BLaER1 treated with 17β-estradiol and CSF1 and Interleukin-3, amounts not matched to agents 10 nM and 100 nM (cell line): ENCODE measurements around the gene CDHR5.

ENCODE experiments used
- H3K27ac ChIP-seq, 11 experiments: shearing (Covaris generic); formaldehyde crosslinking; 2 replicates each; pipeline ENCODE4 v1.8.1; 2022
- H3K27me3 ChIP-seq, 11 experiments: shearing (Covaris generic); formaldehyde crosslinking; 2 replicates each; pipeline ENCODE4 v1.8.1; 2022
- H3K36me3 ChIP-seq, 11 experiments: shearing (Covaris generic); formaldehyde crosslinking; 2 replicates each; pipeline ENCODE4 v1.8.1; 2022
- H3K4me1 ChIP-seq, 10 experiments: shearing (Covaris generic); formaldehyde crosslinking; 2 replicates each; pipeline ENCODE4 v1.8.1; 2022
- H3K4me2 ChIP-seq, 11 experiments: shearing (Covaris generic); formaldehyde crosslinking; 2 replicates each; pipeline ENCODE4 v1.8.1; 2022
- H3K4me3 ChIP-seq, 10 experiments: shearing (Covaris generic); formaldehyde crosslinking; 2 replicates each; pipeline ENCODE4 v1.8.1; 2022
- H3K9ac ChIP-seq, 11 experiments: shearing (Covaris generic); formaldehyde crosslinking; 2 replicates each; pipeline ENCODE4 v1.8.1; 2022
- H3K9me3 ChIP-seq, 11 experiments: shearing (Covaris generic); formaldehyde crosslinking; replicated peaks in 1 of 11; 2 replicates each; pipeline ENCODE4 v1.8.1; 2022
- H4K20me1 ChIP-seq, 11 experiments: shearing (Covaris generic); formaldehyde crosslinking; 2 replicates each; pipeline ENCODE4 v1.8.1; 2022
- Cebpa-rat ChIP-seq, 11 experiments: shearing (Covaris generic); IDR thresholded peaks; 2 replicates each; pipeline ENCODE4 v1.8.1; 2022

The CDHR5 gene

DNA sequence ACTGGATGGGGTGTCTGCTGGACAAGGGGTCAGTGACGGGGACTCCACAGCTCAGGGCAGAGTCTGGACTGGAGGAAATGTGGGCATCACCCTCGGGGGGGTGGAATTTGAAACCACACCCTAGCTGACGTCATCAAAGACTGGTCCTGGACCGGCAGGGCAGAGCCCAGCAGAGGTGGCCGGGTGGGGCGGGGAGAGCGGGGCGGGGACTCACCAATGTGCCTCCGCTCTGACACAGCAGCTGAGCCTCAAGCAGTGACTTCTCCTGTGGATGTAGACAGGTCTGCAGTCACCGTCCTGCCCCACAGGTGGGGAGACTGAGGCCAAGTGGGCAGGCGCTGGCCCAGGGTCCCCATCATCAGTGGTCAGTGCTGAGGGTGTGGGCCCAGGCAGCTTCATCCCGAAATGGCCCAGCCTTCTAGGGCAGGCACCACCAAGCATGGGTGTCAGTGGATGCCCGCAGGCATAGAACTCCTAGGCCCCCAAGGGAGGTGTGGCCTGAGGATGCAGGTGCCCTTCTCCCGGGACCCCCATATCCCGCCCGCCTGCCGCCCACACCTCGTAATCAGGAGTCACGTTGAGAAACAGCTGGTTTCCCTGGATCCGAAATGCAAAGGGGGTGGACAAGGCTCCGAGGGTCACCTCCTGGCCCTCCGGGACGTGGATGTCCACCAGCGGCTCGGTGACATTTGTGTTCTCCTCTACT is 603 bp downstream of the CDHR5 start:
- no peak overlapping the region for H3K27ac ChIP-seq
- no peak for TF ChIP-seq Cebpa-rat (IDR thresholded peaks at IDR 0.05)
- no peak overlapping the region for H3K9ac ChIP-seq

DNA sequence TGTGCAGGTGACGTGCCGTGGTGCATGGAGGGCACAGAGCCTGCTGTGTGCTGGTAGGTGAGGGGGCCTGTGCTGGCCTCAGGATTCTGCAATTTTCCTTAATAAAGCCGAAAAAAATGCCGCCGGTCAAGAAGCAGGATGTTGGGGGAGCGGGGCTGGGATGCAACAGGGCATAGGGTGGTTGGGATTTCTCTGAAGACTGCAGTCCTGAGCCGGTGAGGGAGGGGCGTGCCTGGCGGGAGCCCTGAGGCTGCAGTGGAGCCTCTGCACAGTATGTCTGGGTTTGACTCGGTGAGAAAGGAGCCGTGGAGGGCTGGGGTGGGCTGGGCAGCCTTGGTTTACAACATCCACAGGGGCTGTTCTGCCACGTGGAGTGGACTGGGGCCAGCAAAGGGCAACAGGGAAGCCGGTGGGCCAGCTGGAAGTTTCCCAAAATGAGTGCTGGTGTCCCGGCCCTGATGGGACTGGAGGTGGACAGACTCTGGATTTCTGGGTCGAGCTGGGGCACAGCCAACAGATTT is 1.3 kb downstream of the CDHR5 start:
- Histone ChIP-seq H3K4me2 (no peak overlapping the region), H3K36me3 (peaks cover 0 to 15% (median 4%) of the 10 kb centered on the region in 11 experiments; a peak in 8 of 22 replicates), H3K9ac (no peak overlapping the region), H3K4me3 (no peak overlapping the region), H3K27me3 (peaks cover 32 to 43% (median 40%) of the 10 kb centered on the region in 11 experiments), H3K9me3 (peaks cover 0 to 8% (median 4%) of the 10 kb centered on the region in 11 experiments; a peak in 5 of 22 replicates), H3K27ac (no peak overlapping the region), H4K20me1 (peaks cover 15 to 81% (median 26%) of the 10 kb centered on the region in 11 experiments; a peak in 19 of 22 replicates), H3K4me1 (peaks cover 18 to 28% (median 20%) of the 10 kb centered on the region in 10 experiments)
- no peak for TF ChIP-seq Cebpa-rat (IDR thresholded peaks at IDR 0.05)

More for the DNA sequence above, 603 bp downstream of the CDHR5 start:
- peaks cover 0 to 9% (median 0%) of the 10 kb centered on the region in 11 experiments; a peak in 4 of 22 replicates for H3K36me3 ChIP-seq
- no peak overlapping the region for H3K4me2 ChIP-seq
- peaks cover 25 to 36% (median 28%) of the 10 kb centered on the region in 10 experiments for H3K4me1 ChIP-seq
- H3K27me3 ChIP-seq, result peaks cover 33 to 51% (median 45%) of the 10 kb centered on the region in 11 experiments
- H3K9me3 ChIP-seq, result peaks cover 0 to 8% (median 4%) of the 10 kb centered on the region in 11 experiments; a peak in 5 of 22 replicates
- peaks cover 19 to 79% (median 33%) of the 10 kb centered on the region in 11 experiments; a peak in 20 of 22 replicates for H4K20me1 ChIP-seq
- H3K4me3 ChIP-seq, result no peak overlapping the region

DNA sequence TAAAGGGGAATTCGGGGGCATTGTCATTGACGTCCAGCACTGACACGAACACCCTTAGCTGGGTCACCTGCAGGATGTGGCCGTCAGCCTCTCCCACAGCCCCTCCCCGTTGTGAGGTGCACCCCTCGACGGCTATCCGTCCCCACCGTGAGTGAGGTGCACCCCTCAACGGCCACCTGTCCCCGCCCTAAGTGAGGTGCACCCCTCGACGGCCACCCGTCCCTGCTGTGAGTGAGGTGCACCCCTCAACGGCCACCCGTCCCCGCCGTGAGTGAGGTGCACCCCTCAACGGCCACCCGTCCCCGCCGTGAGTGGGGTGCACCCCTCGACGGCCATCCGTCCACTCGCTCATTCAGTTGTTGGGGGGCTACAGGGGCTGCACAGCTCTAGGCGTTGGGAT is 2.9 kb downstream of the CDHR5 start:
- H3K36me3 ChIP-seq, result peaks cover 0 to 22% (median 10%) of the 10 kb centered on the region in 11 experiments; a peak in 10 of 22 replicates
- peaks cover 16 to 29% (median 17%) of the 10 kb centered on the region in 10 experiments for H3K4me1 ChIP-seq
- H4K20me1 ChIP-seq, result peaks cover 12 to 73% (median 20%) of the 10 kb centered on the region in 11 experiments; a peak in 16 of 22 replicates
- peaks cover 21 to 29% (median 27%) of the 10 kb centered on the region in 11 experiments for H3K27me3 ChIP-seq
- H3K4me2 ChIP-seq, result no peak overlapping the region
- no peak for TF ChIP-seq Cebpa-rat (IDR thresholded peaks at IDR 0.05)
- no peak overlapping the region for H3K4me3 ChIP-seq
- no peaks in the 10 kb centered on the region for H3K9me3 ChIP-seq
- no peak overlapping the region for H3K9ac ChIP-seq
- H3K27ac ChIP-seq, result no peak overlapping the region

DNA sequence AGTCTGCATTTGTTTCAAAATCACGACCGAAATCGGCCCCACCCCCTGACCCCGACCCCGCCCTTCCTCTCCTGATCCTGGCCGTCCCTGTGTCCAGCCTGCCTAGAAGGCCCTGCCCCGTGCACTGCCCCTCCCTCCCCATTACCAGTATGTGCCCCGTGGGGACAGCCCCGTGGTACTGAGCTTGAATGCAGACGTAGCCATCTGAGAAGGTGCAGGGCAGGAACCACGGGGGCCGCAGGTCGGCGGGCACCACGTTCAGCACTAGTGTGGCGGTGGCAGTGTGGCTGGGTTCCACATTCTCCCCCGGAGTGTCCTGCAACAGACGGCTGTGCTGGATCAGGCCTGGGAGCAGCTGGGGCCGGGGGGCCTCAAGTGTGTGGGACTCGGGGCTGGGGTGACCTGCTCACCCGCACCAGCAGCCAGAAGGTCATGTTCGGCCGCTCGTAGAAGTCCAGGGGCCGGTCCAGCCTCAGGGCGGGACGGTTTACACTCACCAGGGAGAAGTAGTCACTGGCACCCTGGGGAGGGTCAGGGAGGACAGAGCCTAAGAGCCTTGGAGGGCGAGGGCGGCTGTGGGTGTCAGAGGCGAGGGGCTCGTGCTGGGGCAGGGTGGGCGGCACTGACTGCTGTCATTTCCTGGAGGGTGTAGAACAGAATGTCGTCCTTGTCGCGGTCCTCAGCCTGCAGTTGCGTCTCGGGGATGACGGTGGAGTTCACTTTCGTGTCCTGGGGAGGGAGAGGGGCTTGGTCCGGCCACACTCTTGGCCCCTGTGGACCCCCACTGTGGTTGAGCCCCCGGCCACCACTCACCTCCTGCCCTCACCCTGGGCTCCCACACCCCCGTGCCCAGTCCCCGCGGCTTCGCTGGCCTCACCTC is 3.6 kb downstream of the CDHR5 start:
- Histone ChIP-seq H3K36me3 (peaks cover 0 to 22% (median 10%) of the 10 kb centered on the region in 11 experiments; a peak in 10 of 22 replicates), H3K27ac (no peak overlapping the region), H3K9ac (no peak overlapping the region), H3K4me3 (no peak overlapping the region), H3K4me2 (peak overlapping the region in 2 of 11 experiments; percentile 48 to 57; a peak in 4 of 22 replicates), H3K4me1 (peaks cover 22 to 36% (median 23%) of the 10 kb centered on the region in 10 experiments), H3K27me3 (peaks cover 14 to 23% (median 21%) of the 10 kb centered on the region in 11 experiments), H4K20me1 (peaks cover 12 to 74% (median 20%) of the 10 kb centered on the region in 11 experiments; a peak in 16 of 22 replicates), H3K9me3 (no peaks in the 10 kb centered on the region)
- TF ChIP-seq Cebpa-rat (IDR thresholded peaks at IDR 0.05), result no peak

DNA sequence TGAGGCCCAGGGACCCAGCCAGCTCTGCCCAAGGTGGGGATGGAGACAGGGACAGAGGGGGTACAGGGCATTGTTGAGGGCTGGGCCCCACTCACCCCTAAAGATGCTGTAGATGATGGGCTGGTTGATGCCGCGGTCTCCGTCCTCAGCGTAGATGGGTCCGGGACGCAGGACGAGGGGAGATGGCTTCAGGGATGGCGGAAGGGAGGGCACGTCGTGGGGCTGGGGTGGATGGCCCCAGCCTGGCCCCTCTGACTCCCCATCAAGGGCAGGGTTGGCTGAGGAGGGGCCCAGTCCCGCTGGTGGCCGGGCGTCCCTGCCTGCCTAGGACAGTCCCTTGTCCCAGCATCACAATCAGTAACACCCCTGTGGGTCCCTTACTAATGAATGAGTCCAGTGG is 4.6 kb downstream of the CDHR5 start:
- peaks cover 17 to 34% (median 22%) of the 10 kb centered on the region in 10 experiments for H3K4me1 ChIP-seq
- H3K36me3 ChIP-seq, result peaks cover 0 to 22% (median 10%) of the 10 kb centered on the region in 11 experiments; a peak in 11 of 22 replicates
- TF ChIP-seq Cebpa-rat (IDR thresholded peaks at IDR 0.05), result no peak
- H3K9ac ChIP-seq, result no peak overlapping the region
- H3K27ac ChIP-seq, result no peak overlapping the region
- H3K4me3 ChIP-seq, result no peak overlapping the region
- H4K20me1 ChIP-seq, result peaks cover 7 to 68% (median 17%) of the 10 kb centered on the region in 11 experiments; a peak in 20 of 22 replicates
- H3K9me3 ChIP-seq, result no peaks in the 10 kb centered on the region
- peaks cover 5 to 14% (median 11%) of the 10 kb centered on the region in 11 experiments for H3K27me3 ChIP-seq
- H3K4me2 ChIP-seq, result peak overlapping the region in 4 of 11 experiments; percentile 18 to 57 (median 40); a peak in 5 of 22 replicates

DNA sequence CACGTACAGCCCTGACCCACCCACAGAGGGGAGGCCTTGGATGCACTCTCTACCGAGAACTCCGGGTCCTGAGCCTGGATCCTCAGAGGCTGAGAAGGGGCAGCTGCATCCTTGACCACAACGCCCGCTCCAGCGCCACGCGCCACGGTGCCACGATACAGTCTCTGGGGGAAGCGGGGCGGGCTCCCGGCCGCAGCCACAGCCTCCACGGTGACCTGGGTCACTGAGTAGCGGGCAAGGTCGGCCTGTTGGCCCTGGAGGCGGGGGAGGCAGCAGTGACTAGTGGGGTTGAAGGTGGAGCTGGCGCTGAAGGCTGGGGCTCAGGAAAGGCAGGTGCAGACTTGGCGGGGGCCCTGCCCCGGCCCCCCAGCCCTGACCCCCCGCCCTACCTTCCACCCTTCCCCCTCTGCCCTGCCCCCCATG is 5.1 kb downstream of the CDHR5 start:
- Histone ChIP-seq H3K4me3 (no peak overlapping the region), H3K4me1 (peaks cover 21 to 36% (median 24%) of the 10 kb centered on the region in 10 experiments), H3K9ac (no peak overlapping the region), H3K4me2 (no peak overlapping the region), H4K20me1 (peaks cover 5 to 68% (median 21%) of the 10 kb centered on the region in 11 experiments; a peak in 20 of 22 replicates), H3K9me3 (no peaks in the 10 kb centered on the region), H3K36me3 (peaks cover 3 to 28% (median 16%) of the 10 kb centered on the region in 11 experiments; a peak in 18 of 22 replicates), H3K27ac (no peak overlapping the region), H3K27me3 (peaks cover 0 to 8% (median 5%) of the 10 kb centered on the region in 11 experiments; a peak in 16 of 22 replicates)
- TF ChIP-seq Cebpa-rat (IDR thresholded peaks at IDR 0.05), result no peak

DNA sequence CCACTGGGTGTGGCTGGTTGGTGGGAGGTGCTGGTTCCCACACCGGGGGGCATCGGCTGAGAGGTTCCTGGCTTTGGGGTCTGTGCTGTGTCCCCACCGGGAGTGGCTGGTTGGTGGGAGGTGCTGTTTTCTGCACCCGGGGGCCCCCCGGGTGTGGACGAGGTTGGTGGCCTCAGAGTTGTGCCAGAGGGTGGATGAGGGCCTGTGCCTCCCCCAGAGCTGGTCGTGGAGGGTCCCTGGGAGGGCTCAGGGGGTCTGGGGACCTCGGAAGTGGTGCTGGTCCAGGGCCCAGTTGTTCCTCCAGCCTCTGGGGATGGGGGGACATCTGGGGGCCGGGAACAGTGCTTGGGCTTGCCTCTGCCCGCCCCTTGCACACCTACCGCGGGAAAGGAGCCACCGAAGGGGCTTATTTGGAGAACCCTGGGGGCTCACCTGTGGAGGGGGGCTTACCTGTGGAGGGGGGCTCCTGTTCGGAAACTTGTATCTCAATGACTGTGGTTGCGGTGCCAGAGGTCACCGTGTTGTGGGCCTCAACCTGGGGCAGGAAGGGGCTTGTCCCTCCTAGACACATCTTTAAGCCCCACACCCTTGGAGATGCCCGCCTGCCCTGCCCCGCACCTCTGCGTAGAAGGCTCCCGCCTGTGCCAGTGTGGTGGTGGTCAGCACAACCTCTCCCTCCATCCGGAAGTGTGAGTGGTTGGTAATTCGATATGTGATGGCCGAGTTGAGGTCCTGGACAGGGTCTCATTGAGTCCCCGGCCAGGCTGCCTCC is 5.7 kb downstream of the CDHR5 start:
- Histone ChIP-seq H3K27ac (0 out of 22 replicates have a peak overlapping the region, but pooled peaks of 1 of the 11 experiments have one; percentile 12), H4K20me1 (peaks cover 5 to 69% (median 27%) of the 10 kb centered on the region in 11 experiments; a peak in 20 of 22 replicates), H3K27me3 (peaks cover 0 to 2% (median 0%) of the 10 kb centered on the region in 11 experiments; a peak in 2 of 22 replicates)

More for the DNA sequence above, 5.7 kb downstream of the CDHR5 start:
- TF ChIP-seq Cebpa-rat (IDR thresholded peaks at IDR 0.05), result no peak
- Histone ChIP-seq H3K4me1 (peaks cover 26 to 42% (median 30%) of the 10 kb centered on the region in 10 experiments), H3K9ac (no peak overlapping the region; a peak in 1 of 22 replicates), H3K36me3 (peaks cover 4 to 34% (median 22%) of the 10 kb centered on the region in 11 experiments; a peak in 19 of 22 replicates), H3K4me2 (no peak overlapping the region), H3K4me3 (no peak overlapping the region), H3K9me3 (no peaks in the 10 kb centered on the region)
